ENCODE data around the gene SLC23A3.

SLC23A3 gene

GRCh38 chr2:219140722-219141121 is 29.1 kb downstream of the SLC23A3 start:
- no peak for DNase-seq

GRCh38 chr2:219133976-219134375 is 35.9 kb downstream of the SLC23A3 start:
- DNase-seq: no peak

- DNase-seq: no peak
Measured at GRCh38 chr2:219131744-219132143, 38.1 kb downstream of the SLC23A3 start.

DNA sequence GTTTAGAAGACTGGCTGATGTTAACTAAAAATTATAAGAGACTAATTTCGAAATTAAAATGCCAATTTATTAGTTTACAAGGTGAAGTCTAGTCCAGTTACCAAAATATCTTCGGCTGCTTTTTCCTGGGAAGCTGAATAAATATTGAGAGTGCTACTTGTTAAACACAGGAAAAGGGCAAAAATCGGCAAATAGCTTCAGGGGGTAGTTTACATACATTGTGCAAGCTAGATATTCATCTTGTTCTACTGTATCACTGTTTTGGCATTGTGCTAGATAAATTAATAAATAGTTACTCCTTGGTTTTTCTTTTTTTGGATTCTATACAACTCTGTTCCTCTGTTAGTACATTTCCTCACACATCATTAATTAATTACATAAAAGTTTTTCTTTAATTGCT is 38.5 kb downstream of the SLC23A3 start:
- no peak for DNase-seq

- no peak for DNase-seq
Measured at GRCh38 chr2:219129589-219129988, 40.2 kb downstream of the SLC23A3 start.

GRCh38 chr2:219128396-219128795 is 41.4 kb downstream of the SLC23A3 start:
- DNase-seq: no peak

- DNase-seq: no peak
Measured at GRCh38 chr2:219127037-219127635, 42.7 kb downstream of the SLC23A3 start.

- DNase-seq: no peak
Measured at GRCh38 chr2:219126555-219126954, 43.3 kb downstream of the SLC23A3 start.

- no peak for DNase-seq
Measured at GRCh38 chr2:219125886-219126270, 44.0 kb downstream of the SLC23A3 start.

- DNase-seq: no peak
Measured at GRCh38 chr2:219125225-219125885, 44.5 kb downstream of the SLC23A3 start.

DNA sequence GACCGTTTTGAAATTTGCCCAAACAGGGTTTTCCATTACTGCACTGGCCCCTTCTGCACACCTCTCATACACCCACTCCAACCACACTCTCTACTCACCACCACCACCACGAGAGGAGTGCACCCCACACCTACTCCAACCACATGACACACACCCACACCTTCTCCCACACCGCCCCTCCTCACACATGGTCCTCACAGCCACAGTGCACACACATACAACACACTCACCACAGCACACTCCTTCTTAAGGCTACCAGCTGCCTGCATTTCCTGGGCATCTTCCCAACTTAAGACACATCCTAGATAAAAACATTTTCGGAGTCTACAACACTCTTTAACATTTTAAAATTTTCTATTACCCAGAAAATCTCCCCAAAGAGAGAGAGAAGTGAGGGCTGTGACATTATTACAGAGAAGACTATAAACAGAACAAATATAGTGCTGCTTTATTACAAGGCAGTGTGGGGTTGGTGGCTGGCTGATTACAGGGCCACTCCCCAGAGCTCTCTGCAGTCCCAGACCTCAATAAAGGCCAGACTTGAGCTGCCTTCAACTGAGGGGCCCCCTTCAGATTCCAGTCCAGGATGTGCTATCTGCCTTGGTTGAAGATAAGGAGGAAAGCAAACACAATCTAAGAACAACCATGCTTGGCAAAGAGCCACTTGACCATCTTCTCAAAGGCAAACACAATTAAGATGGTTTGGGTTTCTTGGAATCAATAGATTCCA is 45.3 kb downstream of the SLC23A3 start:
- no peak for DNase-seq

DNA sequence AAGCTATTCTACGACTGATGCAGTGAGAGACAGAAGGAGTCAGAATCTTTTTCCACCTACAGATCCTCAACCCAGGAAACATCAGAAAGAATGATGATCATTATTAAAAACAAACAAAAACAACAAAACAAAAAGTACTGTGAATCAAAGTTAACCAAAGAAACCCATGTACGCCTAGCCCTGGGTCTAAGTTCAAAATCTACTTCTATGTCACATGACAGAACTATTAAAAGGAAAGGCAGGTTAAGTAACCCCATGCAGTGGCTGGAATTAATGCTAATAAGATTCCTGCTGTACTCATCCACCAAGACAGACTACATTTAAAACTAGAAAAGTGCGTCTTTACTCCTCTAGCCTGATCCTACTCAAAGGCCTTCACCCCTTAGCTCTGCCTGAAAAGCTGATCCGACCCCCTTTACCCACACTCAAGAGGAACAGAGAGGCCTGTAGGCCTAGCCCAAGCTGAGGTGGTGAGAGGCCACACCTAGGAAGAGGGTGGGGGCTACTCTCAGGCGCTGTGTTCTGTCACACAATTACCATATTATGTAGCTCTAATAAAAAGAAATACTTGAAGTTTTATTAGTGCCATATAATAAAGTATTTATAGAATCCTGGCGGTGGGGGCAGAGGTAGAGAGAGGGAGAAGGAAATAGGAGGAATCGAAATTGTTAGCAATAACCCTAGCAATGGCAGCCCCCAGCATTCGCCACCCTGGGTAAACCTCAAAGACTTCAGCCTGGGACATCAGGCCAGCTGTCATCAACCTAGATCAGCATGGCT is 46.3 kb downstream of the SLC23A3 start:
- DNase-seq: no peak

DNA sequence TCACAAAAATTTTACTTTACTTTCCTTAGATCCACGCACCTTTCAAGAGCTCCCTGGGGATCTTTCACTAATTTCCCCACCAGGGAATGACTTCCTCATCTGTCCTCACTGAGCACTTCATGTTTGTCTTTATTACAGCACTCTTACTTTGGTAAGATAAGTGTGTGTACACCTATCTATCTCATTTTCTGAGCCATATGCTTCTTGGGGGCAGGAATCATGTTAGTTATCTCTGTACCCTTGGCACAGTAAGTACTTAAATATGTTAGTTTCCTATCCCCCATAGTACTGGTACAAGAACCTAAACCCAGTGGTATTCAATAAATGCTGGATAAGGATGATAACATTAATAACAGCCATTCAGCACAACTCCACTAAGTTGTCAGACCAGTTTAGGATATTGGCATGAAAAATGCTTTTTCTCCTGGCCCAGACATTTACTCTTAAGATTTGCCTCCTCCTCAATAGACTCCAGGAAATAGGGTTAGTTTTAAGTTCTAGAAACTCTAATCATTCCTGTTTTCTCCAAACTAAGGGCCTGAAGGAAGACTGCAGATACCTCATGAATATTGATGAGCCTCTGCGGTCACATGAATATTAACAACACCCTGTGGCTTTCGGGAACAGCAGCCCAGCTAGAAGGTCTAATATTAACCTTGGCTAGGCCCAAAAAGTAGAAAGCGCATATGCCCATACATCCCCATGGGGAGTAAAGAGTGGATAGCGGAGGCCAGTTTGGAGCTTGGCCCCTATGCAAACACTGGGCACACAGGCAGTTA is 47.4 kb downstream of the SLC23A3 start:
- DNase-seq: no peak

DNA sequence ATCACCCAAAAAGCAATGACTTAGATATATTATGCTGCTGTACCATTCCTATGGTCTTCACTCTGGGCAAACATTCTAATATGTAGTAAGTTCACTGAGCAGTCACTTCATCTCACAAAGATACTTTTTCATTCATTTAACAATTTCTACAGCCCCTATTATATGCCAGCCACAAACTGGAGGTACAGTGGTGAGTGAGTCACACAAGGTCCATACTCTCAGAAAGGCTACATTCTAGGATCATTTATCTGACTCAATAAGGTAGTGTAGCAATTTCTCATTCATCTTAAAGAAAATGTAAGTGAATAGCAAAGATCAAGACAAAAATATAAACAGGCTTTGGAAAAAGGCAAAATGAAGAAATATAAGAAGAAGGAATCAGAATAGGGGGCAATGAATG is 49.7 kb downstream of the SLC23A3 start:
- no peak for DNase-seq

GRCh38 chr2:219119422-219120043 is 50.3 kb downstream of the SLC23A3 start:
- DNase-seq: peak in 4 of 5 donors; percentile 27 to 52 (median 29)

GRCh38 chr2:219118504-219118903 is 51.3 kb downstream of the SLC23A3 start:
- no peak for DNase-seq

DNA sequence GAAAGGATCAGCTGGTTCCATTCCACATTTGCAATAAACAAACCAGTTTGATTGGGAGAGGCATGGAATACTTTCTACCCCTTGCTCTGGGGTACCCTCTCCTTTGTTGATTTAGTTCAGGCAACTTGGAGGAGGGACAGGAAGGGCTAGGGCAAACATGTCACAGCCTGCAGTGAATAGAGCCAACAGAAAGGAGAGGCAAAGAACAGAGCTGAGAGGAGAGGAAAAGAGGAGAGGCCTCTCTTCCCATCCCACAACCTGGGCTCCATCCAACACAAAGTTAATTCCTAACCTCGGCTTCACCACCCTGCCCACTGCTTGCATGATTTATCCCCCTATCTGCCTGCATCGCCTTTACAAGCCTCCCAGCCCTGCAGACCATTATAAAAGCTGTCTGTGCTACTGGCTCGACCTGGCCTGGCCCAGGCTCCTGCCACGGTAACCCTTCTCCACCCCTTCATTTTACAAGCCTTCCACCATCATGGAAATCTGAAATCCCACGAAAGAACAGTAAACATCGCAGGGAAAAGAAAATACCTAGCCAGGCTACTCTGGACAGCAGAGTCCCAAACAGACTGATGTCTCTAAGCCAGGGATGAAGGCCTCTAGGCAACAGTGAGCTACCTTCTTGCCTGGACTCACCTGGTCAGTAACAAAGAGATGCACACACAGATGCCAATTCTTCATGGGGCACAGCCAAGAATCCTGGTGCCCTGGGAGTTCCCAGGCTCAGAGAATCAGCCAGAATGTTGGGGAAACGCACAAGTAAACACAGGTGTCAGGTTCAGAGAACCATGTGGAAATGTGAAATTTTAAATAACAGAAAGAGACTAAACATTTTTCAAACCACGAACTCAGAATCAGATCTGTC is 52.8 kb downstream of the SLC23A3 start:
- no peak for DNase-seq

DNA sequence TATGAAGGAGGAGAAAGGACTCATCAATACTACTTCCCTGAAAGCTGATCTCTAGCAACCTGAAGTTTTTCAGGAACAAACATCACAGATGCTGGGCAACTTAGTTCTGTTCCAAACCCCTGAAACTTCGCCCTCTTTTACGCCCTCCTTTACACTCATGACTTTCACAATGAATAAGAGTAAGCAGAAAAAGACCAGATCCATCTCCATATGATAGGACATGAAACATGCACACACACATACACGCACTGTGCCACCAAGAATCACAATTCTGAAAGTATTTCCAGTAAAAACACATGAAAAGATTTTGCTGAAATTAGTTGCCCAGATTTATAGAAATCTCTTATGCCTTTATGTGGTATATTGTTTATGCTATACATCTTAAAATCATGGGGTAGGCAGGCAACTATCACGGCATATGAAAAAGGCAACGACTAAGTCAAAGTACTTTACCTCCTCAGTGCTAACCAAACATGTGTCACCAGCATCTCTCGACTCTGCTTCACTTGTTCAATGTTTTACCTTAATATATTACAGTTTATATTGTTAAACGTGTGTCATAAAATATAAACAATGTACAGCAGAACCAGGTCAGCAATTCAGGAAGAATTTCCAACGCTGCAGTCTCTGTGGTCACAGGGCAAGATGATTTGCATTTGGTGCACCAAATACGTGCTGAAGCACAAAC is 57.0 kb downstream of the SLC23A3 start:
- peak in 1 of 5 donors; percentile 11 for DNase-seq

DNA sequence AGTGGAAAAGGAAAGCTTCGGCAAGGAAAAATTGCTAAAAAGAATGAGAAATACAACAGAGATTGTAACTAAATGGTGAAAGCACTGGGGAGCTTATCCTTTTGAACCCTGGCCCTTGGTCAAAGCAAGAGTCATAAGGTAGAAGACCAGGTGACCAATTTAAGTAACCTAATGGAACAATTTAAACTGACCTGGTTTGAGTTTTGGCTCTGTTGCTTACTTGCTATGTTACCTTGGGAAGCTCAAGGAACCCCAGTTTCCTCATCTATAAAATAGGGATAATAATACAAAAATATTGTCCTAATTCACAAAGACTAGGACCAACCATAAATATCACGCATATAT is 57.8 kb downstream of the SLC23A3 start:
- no peak for DNase-seq

Data from T-helper 1 cell (primary cell).